Upper lobe of left lung (tissue), 4 donors: ENCODE data around the gene WDR75.

ENCODE experiments used
- CTCF ChIP-seq, 6 experiments: fragments of 450-650 bp in 4 of 6; fragments of 200-600 bp in 2 of 6; sonication (generic) in 2 of 6; IDR thresholded peaks; one replicate each; pipeline ENCODE4 v1.5.1; 2016 to 2019; ENCODE audit warnings: antibody characterized with exemption in 6 of 6
- EP300 ChIP-seq, 4 donors: sonication (generic); formaldehyde crosslinking; IDR thresholded peaks; one replicate each; pipeline ENCODE4 v1.5.1; 2017; ENCODE audit warnings: antibody characterized with exemption in 4 of 4, control low read depth in 2 of 4

GRCh38 chr2:189501487-189501886 lies 60.2 kb downstream of the WDR75 start:
- TF ChIP-seq EP300 (IDR thresholded peaks at IDR 0.05) (no peak), CTCF (IDR thresholded peaks at IDR 0.05) (no peak)
